PC-9 (cell line): Measurements from ENCODE around the gene DLD. TPM values are rescaled to one million over a fixed set of nuclear protein-coding genes. Genes with fewer than 3 reads are reported as not detected.

Source experiments
- BruUV-seq: library from RNA; stranded (reverse); fragments of 400-500 nt; replicated peaks from 2 replicates; lab custom pipeline; 2021; lab: Mats Ljungman, UMichigan
- CTCF ChIA-PET: fragments of 300-600 bp; sonication (Branson Sonifier 250); formaldehyde crosslinking; loops from one replicate; lab custom pipeline; 2022; ENCODE audit warnings: antibody characterized with exemption; lab: Charles Lee
- POLR2A ChIA-PET: fragments of 300-600 bp; sonication (Branson Sonifier 250); formaldehyde crosslinking; loops from one replicate; lab custom pipeline; 2022; ENCODE audit warnings: antibody characterized with exemption; ENCODE audit not compliant: unreplicated experiment; lab: Charles Lee
- DNase-seq, 2 experiments: peaks; one replicate each; pipeline versions ENCODE4 v3.0.0 to v3.0.0-alpha.2; 2015 to 2022; ENCODE audit warnings: mixed read lengths in 1 of 2
- H2AFZ ChIP-seq: fragments of 200-600 bp; sonication (generic); 2 replicates; pipeline ENCODE4 v1.8.1; 2017; ENCODE audit warnings: antibody characterized with exemption
- H3F3A ChIP-seq: fragments of 200-600 bp; sonication (generic); 2 replicates; pipeline ENCODE4 v1.8.1; 2017; ENCODE audit warnings: antibody characterized with exemption, mild to moderate bottlenecking, low read depth; ENCODE audit not compliant: insufficient read depth
- H3K27ac ChIP-seq: fragments of 200-600 bp; sonication (generic); 2 replicates; pipeline ENCODE4 v1.6.1; 2016; ENCODE audit warnings: mixed run types
- H3K27me3 ChIP-seq: fragments of 200-600 bp; sonication (generic); 2 replicates; pipeline ENCODE4 v1.6.1; 2016; ENCODE audit warnings: low read depth, mixed run types; ENCODE audit not compliant: insufficient read depth
- H3K36me3 ChIP-seq: fragments of 200-600 bp; sonication (generic); 2 replicates; pipeline ENCODE4 v1.6.1; 2016; ENCODE audit warnings: low read depth, mixed run types
- H3K4me1 ChIP-seq: fragments of 200-600 bp; sonication (generic); replicated peaks from 2 replicates; pipeline ENCODE4 v1.6.1; 2016; ENCODE audit warnings: mixed run types; ENCODE audit not compliant: insufficient read depth
- H3K4me2 ChIP-seq: fragments of 200-600 bp; sonication (generic); 2 replicates; pipeline ENCODE4 v1.6.1; 2017; ENCODE audit warnings: mixed run types
- H3K4me3 ChIP-seq: fragments of 200-600 bp; sonication (generic); 2 replicates; pipeline ENCODE4 v1.6.1; 2016; ENCODE audit warnings: mixed run types
- H3K79me2 ChIP-seq: fragments of 200-600 bp; sonication (generic); 2 replicates; pipeline ENCODE4 v1.6.1; 2017; ENCODE audit warnings: low read depth, mixed run types
- H3K9me2 ChIP-seq: fragments of 200-600 bp; sonication (generic); 2 replicates; pipeline ENCODE4 v1.8.1; 2017; ENCODE audit warnings: mild to moderate bottlenecking; ENCODE audit not compliant: insufficient read depth
- H3K9me3 ChIP-seq: fragments of 200-600 bp; sonication (generic); 2 replicates; pipeline ENCODE4 v1.8.1; 2016; ENCODE audit warnings: low read depth; ENCODE audit not compliant: insufficient read depth
- H4K20me1 ChIP-seq: fragments of 200-600 bp; sonication (generic); 2 replicates; pipeline ENCODE4 v1.8.1; 2017; ENCODE audit not compliant: insufficient read depth
- EZH2 ChIP-seq: fragments of 200-600 bp; sonication (generic); IDR thresholded peaks from 2 replicates; pipeline ENCODE4 v1.8.0; 2017; ENCODE audit warnings: antibody characterized with exemption, low read depth
- intact Hi-C: fragments of 100-400 bp; cut with micrococcal nuclease; formaldehyde crosslinking; loops from one replicate; pipeline ENCODE4 v1.10.0; 2022; ENCODE audit not compliant: unreplicated experiment
- total RNA-seq: library from RNA; stranded (reverse); gene quantifications from 2 replicates; pipeline ENCODE4 v1.2.3, GENCODE V29; 2021
- TF ChIP-seq, protein P1 (sequence below): fragments of 200-600 bp; sonication (generic); conservative IDR thresholded peaks from 2 replicates; pipeline ENCODE4 v1.6.1; 2017; ENCODE audit warnings: mixed run types, antibody characterized with exemption, mild to moderate bottlenecking, moderate library complexity

DLD gene
- total RNA-seq, 1 experiment from 2014 or later = 157 TPM

DNA sequence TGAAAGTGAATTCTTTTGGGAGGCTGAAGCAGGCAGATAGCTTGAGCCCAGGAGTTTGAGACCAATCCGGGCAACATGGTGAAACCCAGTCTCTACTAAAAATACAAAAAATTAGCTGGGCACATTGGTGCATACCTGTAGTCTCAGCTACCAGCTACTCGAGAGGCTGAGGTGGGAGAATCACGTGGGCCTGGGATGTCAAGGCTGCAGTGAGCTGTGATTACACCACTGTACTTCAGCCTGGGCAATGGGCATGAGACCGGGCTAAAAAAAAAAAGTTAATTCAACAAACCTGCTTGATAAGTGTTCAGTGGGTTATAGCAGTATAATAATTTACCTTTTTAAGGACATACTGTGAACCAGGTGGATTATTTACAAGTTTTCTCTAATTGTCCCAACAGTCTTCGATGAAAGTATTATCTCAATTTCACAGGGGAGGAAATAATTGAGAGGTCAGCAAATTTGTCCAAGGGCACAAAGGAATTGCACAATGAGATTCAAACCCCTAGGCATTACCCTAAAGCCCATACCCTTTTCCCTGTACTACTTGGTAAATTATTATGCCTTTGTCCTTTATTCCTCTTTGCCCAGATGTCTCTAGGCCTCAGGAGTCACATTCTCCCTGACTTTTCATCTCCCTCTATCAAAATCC, 13.1 kb upstream of the DLD start:
- Histone ChIP-seq H3K9me3 (no peaks in the 10 kb centered on the region), H3K9me2 (no peaks in the 10 kb centered on the region), H3K79me2 (no peaks in the 10 kb centered on the region), H3K27ac (no peak overlapping the region), H3K4me3 (no peak overlapping the region), H4K20me1 (no peaks in the 10 kb centered on the region), H3K27me3 (no peaks in the 10 kb centered on the region), H3K36me3 (no peaks in the 10 kb centered on the region), H2AFZ (no peak overlapping the region), H3K4me1 (peaks cover 13% of the 10 kb centered on the region; the same call in 1 of the 2 replicates), H3K4me2 (no peak overlapping the region), H3F3A (peaks cover 3% of the 10 kb centered on the region; the same call in 1 of the 2 replicates)
- no peak for DNase-seq
- BruUV-seq = no TSS peak
- ChIA-PET CTCF (interaction anchor here (0.6 to 1.6 kb wide), 3 partner anchors 10 to 134 kb away, joined by 3 to 12 read pairs (median 4); partner anchors contain the start of genes CBLL1 and DLD), POLR2A (interaction anchor here (0.6 kb wide), 3 partner anchors 790 to 1124 kb away, joined by 3 to 5 read pairs (median 4); no protein-coding TSS in a partner anchor)
- TF ChIP-seq, protein P1, sequence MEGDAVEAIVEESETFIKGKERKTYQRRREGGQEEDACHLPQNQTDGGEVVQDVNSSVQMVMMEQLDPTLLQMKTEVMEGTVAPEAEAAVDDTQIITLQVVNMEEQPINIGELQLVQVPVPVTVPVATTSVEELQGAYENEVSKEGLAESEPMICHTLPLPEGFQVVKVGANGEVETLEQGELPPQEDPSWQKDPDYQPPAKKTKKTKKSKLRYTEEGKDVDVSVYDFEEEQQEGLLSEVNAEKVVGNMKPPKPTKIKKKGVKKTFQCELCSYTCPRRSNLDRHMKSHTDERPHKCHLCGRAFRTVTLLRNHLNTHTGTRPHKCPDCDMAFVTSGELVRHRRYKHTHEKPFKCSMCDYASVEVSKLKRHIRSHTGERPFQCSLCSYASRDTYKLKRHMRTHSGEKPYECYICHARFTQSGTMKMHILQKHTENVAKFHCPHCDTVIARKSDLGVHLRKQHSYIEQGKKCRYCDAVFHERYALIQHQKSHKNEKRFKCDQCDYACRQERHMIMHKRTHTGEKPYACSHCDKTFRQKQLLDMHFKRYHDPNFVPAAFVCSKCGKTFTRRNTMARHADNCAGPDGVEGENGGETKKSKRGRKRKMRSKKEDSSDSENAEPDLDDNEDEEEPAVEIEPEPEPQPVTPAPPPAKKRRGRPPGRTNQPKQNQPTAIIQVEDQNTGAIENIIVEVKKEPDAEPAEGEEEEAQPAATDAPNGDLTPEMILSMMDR = no peak
- intact Hi-C loops = loop anchor here (2.0 to 10.0 kb wide), 7 partner anchors 75 to 1701 kb away; partner anchors contain the start of genes COG5 and DUS4L

DNA sequence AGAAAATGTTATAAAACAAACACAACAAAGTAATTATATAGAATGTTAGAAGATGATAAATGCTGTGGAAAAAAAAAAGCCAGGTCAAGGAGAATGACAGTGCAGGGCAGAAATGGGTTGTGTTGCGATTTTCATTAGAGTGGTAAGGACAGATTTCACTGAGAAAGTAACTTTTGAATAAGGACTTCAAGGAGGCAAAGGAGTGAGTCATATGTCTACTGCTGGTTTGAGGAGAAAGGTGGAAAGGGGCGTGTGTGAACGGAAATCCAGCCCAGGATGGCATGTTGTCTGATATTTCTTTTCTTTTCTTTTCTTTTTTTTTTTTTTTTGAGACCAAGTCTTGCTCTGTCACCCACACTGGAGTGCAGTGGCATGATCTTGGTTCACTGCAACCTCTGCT, 12.3 kb upstream of the DLD start:
- Histone ChIP-seq H3F3A (peaks cover 3% of the 10 kb centered on the region; the same call in 1 of the 2 replicates), H3K4me3 (no peak overlapping the region), H3K4me2 (no peak overlapping the region), H3K36me3 (no peaks in the 10 kb centered on the region), H3K27ac (no peak overlapping the region), H3K9me2 (no peaks in the 10 kb centered on the region), H3K79me2 (no peaks in the 10 kb centered on the region), H4K20me1 (no peaks in the 10 kb centered on the region), H3K4me1 (peaks cover 13% of the 10 kb centered on the region; the same call in 1 of the 2 replicates), H3K9me3 (no peaks in the 10 kb centered on the region), H2AFZ (no peak overlapping the region), H3K27me3 (no peaks in the 10 kb centered on the region)
- ChIA-PET POLR2A (interaction anchor here (0.6 kb wide), 4 partner anchors 10 to 1125 kb away, joined by 3 to 4 read pairs (median 4); no protein-coding TSS in a partner anchor), CTCF (interaction anchor here (0.6 to 1.6 kb wide), 10 partner anchors 9 to 1336 kb away, joined by 3 to 12 read pairs (median 4); partner anchors contain the start of genes CBLL1 and DLD)
- no peak for TF ChIP-seq EZH2
- DNase-seq = peak in 1 of 2 experiments; percentile 9
- no TSS peak for BruUV-seq
- intact Hi-C loops = loop anchor here (1.0 to 10.0 kb wide), 8 partner anchors 74 to 1701 kb away; partner anchors contain the start of genes COG5 and DUS4L

DNA sequence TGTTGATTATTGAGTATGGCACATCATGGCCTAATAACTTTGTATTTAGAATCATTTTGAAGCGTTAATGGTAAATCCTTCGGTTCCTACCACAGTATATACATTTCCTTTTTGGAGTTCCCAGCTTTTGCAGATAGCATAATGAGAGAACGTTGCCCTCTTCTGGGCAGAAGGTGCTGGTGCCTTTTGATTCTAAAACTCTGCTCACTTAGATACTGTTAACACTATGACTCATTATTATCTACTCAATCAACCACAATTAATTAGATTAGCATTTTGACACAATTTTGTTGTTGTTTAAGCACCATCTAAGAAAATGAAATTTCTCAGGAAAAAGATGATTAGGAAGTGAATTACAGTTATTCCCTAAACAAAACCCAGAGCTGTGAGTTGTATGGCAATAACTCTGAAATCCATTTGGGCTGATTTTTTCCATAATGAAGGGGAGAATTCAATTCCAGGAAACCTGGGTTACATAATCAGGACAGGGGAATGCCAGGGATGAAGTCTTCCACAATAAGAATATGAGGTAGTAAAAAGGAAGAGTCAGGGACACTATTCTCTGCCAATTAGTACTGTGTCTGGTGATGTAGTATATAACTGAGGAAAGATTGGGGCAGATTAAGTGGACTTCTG, 11.5 kb upstream of the DLD start:
- no peaks in the 10 kb centered on the region for H3K9me3 ChIP-seq
- H3K36me3 ChIP-seq = no peaks in the 10 kb centered on the region
- no peaks in the 10 kb centered on the region for H3K9me2 ChIP-seq
- peaks cover 3% of the 10 kb centered on the region; the same call in 1 of the 2 replicates for H3F3A ChIP-seq
- H4K20me1 ChIP-seq = no peaks in the 10 kb centered on the region
- CTCF ChIA-PET = interaction anchor here (0.5 to 1.6 kb wide), 11 partner anchors 9 to 1337 kb away, joined by 3 to 12 read pairs (median 4); partner anchors contain the start of genes CBLL1 and DLD
- TF ChIP-seq, protein P1 = peak; percentile 82
- no peak for TF ChIP-seq EZH2
- H3K27ac ChIP-seq = no peak overlapping the region
- no TSS peak for BruUV-seq
- H3K27me3 ChIP-seq = no peaks in the 10 kb centered on the region
- no peak overlapping the region for H3K4me3 ChIP-seq
- peak; percentile 39 to 79 for DNase-seq
- intact Hi-C loops = loop anchor here (1.0 to 10.0 kb wide), 8 partner anchors 73 to 1702 kb away; partner anchors contain the start of genes COG5 and DUS4L
- H3K4me2 ChIP-seq = peak overlapping the region; percentile 60
- H3K79me2 ChIP-seq = no peaks in the 10 kb centered on the region
- peak overlapping the region; percentile 41; the same call in 1 of the 2 replicates for H2AFZ ChIP-seq
- POLR2A ChIA-PET = interaction anchor here (0.6 kb wide), 1 partner anchor 9 kb away, joined by 4 read pairs; no protein-coding TSS in a partner anchor
- peaks cover 13% of the 10 kb centered on the region; the same call in 1 of the 2 replicates for H3K4me1 ChIP-seq
